Cardiac fibroblast (primary cell): Measurements from ENCODE around the gene MS4A6E.
A peak's percentile ranks its signal among the peaks of the same experiment; 100 is the strongest.
"Not testable (repeated sequence)": the region's sequence is repeated elsewhere in the genome, so short reads cannot be mapped to it uniquely, and the experiment has no call there.

Source experiments
- DNase-seq, 2 donors: peaks; one replicate each; pipeline versions ENCODE4 v3.0.0 to v3.0.0-alpha.2; 2010; ENCODE audit warnings: low read depth in 2 of 2
- H3K4me3 ChIP-seq, 2 donors: replicated peaks in 1 of 2; 1 replicate in 1 of 2; 2 replicates in 1 of 2; pipeline ENCODE4 v1.5.1; 2011; ENCODE audit warnings: low read depth in 2 of 2, low read length in 2 of 2, mild to moderate bottlenecking in 2 of 2, moderate library complexity in 1 of 2
- CTCF ChIP-seq: IDR thresholded peaks from one replicate; pipeline ENCODE4 v1.5.1; 2011; ENCODE audit warnings: low read depth, mild to moderate bottlenecking, low read length, inconsistent platforms

Gene MS4A6E

DNA sequence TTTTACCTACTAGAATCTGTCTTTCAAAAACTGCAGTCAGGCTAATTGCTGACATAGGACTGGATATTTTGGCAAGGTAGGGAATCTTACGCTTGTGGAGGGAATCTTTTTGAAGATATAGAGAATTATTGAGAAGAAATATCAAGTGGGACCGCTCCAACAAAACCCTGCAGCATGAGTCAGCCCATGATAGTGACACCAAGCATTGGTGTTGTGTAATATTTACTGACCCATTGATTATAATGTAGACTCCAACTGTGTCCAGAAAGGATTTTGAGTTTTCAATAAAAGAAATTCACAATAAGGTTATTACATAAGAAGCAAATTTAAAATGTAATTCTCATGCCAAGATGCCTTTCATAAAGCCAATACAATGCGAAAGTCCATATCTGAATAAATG lies 25.9 kb upstream of the MS4A6E start:
- no peak for TF ChIP-seq CTCF
- DNase-seq: no peak
- H3K4me3 ChIP-seq: no peak overlapping the region

DNA sequence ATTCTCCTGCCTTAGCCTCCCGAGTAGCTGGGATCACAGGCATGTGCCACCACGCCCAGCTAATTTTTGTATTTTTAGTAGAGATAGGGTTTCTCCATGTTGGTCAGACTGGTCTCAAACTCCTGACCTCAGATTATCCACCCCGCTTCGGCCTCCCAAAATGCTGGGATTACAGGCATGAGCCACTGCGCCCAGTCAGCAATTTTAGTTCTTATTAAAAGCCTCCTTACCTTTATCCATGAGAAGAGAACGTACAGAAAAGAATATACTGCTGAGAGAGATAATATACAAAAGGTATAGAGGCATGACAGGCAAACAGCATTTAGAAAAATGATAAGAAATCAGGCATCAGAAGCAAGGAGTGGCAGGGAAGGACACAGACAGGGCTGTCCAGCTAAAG lies 25.2 kb upstream of the MS4A6E start:
- H3K4me3 ChIP-seq, DNase-seq: not testable (repeated sequence)

GRCh38 chr11:60303661-60304060 lies 23.4 kb upstream of the MS4A6E start:
- TF ChIP-seq CTCF: no peak
- DNase-seq: no peak
- H3K4me3 ChIP-seq: no peak overlapping the region

- H3K4me3 ChIP-seq: no peak overlapping the region
- no peak for TF ChIP-seq CTCF
- DNase-seq: peak in 1 of 2 donors; percentile 19
These were observed 21.0 kb upstream of the MS4A6E start for GRCh38 chr11:60305906-60306619.

- H3K4me3 ChIP-seq: no peak overlapping the region
- DNase-seq: no peak
- no peak for TF ChIP-seq CTCF
These were observed 19.4 kb upstream of the MS4A6E start for GRCh38 chr11:60307507-60308195.

GRCh38 chr11:60310407-60310998 lies 16.6 kb upstream of the MS4A6E start:
- no peak overlapping the region for H3K4me3 ChIP-seq
- no peak for TF ChIP-seq CTCF
- no peak for DNase-seq

DNA sequence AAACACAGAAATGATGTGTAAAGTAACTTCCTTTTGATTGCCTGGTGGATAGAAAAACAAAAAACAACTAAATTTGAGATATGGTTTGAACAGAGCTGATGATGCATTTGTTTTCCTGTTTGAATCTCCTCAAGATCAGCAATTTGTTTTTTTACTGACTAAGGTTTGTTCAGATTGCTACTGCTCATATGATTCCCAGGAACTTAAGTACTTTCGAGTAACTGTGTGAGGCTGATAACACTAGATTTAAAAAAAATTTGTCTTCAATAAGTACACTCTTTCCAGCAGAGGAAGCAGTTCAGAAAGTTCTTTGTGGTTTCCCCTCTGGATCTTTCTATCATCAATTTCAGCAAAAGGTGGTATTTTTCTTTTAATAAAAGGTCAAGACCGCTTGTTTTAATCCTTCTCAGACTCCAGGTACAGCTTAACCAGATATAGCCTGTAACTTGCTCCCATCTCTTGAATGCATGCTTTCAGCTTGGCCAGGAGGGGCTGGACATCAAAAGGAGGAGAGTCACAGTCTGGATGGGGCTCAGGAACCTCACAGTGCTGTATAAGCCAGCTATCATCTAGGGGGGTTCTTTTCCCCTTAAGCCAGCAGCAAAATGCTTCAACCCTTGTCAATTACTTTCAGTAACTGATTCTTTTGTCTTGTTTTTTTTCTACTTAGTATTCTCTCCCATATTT lies 12.3 kb upstream of the MS4A6E start:
- peak in 1 of 2 donors; percentile 8 for DNase-seq
- no peak overlapping the region for H3K4me3 ChIP-seq
- TF ChIP-seq CTCF: no peak
